Astrocyte of the spinal cord (primary cell): ENCODE measurements around the gene NHSL1.

Source experiments
- DNase-seq: peaks from one replicate; pipeline ENCODE4 v3.0.0; 2011; ENCODE audit warnings: low read depth, low spot score
- H3K4me3 ChIP-seq: 2 replicates; pipeline ENCODE4 v1.5.1; 2011; ENCODE audit warnings: low read depth, mild to moderate bottlenecking, low read length, moderate library complexity
- CTCF ChIP-seq: IDR thresholded peaks from 2 replicates; pipeline ENCODE4 v1.5.1; 2012; ENCODE audit warnings: low read depth, mild to moderate bottlenecking, low read length, inconsistent platforms
- in situ Hi-C: cut with HindIII; loops from 2 replicates; pipeline ENCODE4 v1.10.0; 2017; ENCODE audit warnings: low sequenced_read_pairs

NHSL1 gene

GRCh38 chr6:138374815-138375214 is 124.5 kb downstream of the NHSL1 start:
- in situ Hi-C loops, result no loop called here
- H3K4me3 ChIP-seq, result no peak overlapping the region
- TF ChIP-seq CTCF, result no peak
- no peak for DNase-seq

- no peak overlapping the region for H3K4me3 ChIP-seq
- in situ Hi-C loops, result no loop called here
Measured at GRCh38 chr6:138374230-138374629, 125.1 kb downstream of the NHSL1 start.

GRCh38 chr6:138372711-138373463 is 126.4 kb downstream of the NHSL1 start:
- in situ Hi-C loops, result no loop called here
- DNase-seq, result peak; percentile 36
- H3K4me3 ChIP-seq, result no peak overlapping the region
- no peak for TF ChIP-seq CTCF

More at GRCh38 chr6:138374230-138374629, 125.1 kb downstream of the NHSL1 start:
- TF ChIP-seq CTCF, result no peak
- DNase-seq, result no peak
